GM23338 (cell line): ENCODE measurements around the gene SERPINB8. TPM values are rescaled to one million over a fixed set of nuclear protein-coding genes. Genes with fewer than 3 reads are reported as not detected.

ENCODE experiments used
- ATAC-seq: fragments of 200-7000 bp; cut with Tn5 transposase; 3 replicates; pipeline ENCODE4 v1.9.1; 2020
- DNase-seq: peaks from one replicate; pipeline ENCODE4 v3.0.0-alpha.2; 2015; ENCODE audit warnings: low spot score
- H2AFZ ChIP-seq: fragments of 200-600 bp; sonication (generic); 2 replicates; pipeline ENCODE4 v1.8.0; 2016; ENCODE audit warnings: antibody characterized with exemption, mild to moderate bottlenecking, moderate library complexity
- H3F3A ChIP-seq: fragments of 200-600 bp; sonication (generic); replicated peaks from 2 replicates; pipeline ENCODE4 v1.8.0; 2017; ENCODE audit warnings: antibody characterized with exemption, mixed run types, low read depth
- H3K27ac ChIP-seq: fragments of 200-600 bp; sonication (generic); 2 replicates; pipeline ENCODE4 v1.6.1; 2016; ENCODE audit warnings: low read depth
- H3K27me3 ChIP-seq: fragments of 200-600 bp; sonication (generic); 2 replicates; pipeline ENCODE4 v1.8.0; 2016; ENCODE audit warnings: mild to moderate bottlenecking, mixed run types, moderate library complexity; ENCODE audit not compliant: insufficient read depth
- H3K36me3 ChIP-seq: fragments of 200-600 bp; sonication (generic); 2 replicates; pipeline ENCODE4 v1.8.0; 2016; ENCODE audit warnings: mild to moderate bottlenecking; ENCODE audit not compliant: insufficient read depth
- H3K4me1 ChIP-seq: fragments of 200-600 bp; sonication (generic); 2 replicates; pipeline ENCODE4 v1.8.0; 2016; ENCODE audit warnings: mild to moderate bottlenecking, moderate library complexity; ENCODE audit not compliant: insufficient read depth
- H3K4me2 ChIP-seq: fragments of 200-600 bp; sonication (generic); 2 replicates; pipeline ENCODE4 v1.7.1; 2017; ENCODE audit warnings: mixed run types
- H3K4me3 ChIP-seq: fragments of 200-600 bp; sonication (generic); 2 replicates; pipeline ENCODE4 v1.6.1; 2016; ENCODE audit warnings: mixed run types
- H3K79me2 ChIP-seq: fragments of 200-600 bp; sonication (generic); replicated peaks from 2 replicates; pipeline ENCODE4 v1.8.0; 2017; ENCODE audit warnings: mild to moderate bottlenecking; ENCODE audit not compliant: insufficient read depth
- H3K9me2 ChIP-seq: fragments of 200-600 bp; sonication (generic); 2 replicates; pipeline ENCODE4 v1.8.0; 2017; ENCODE audit not compliant: insufficient read depth
- H4K20me1 ChIP-seq: fragments of 200-600 bp; sonication (generic); replicated peaks from 2 replicates; pipeline ENCODE4 v1.8.0; 2017; ENCODE audit warnings: mild to moderate bottlenecking; ENCODE audit not compliant: insufficient read depth
- H3K27ac Mint-ChIP-seq: 2 replicates; pipeline ENCODE4 v1.8.0; 2020; ENCODE audit warnings: inconsistent platforms, mild to moderate bottlenecking, moderate library complexity, mixed read lengths
- H3K27me3 Mint-ChIP-seq: 3 replicates; pipeline ENCODE4 v1.8.0; 2022; ENCODE audit warnings: low read depth, mild to moderate bottlenecking, moderate library complexity, mixed read lengths, inconsistent platforms; ENCODE audit not compliant: insufficient read depth, poor library complexity
- H3K36me3 Mint-ChIP-seq: 3 replicates; pipeline ENCODE4 v1.8.0; 2021; ENCODE audit warnings: low read depth, mild to moderate bottlenecking, inconsistent platforms, moderate library complexity, mixed read lengths
- H3K4me1 Mint-ChIP-seq: 3 replicates; pipeline ENCODE4 v1.8.0; 2020; ENCODE audit warnings: mild to moderate bottlenecking, inconsistent platforms, mixed read lengths
- H3K4me3 Mint-ChIP-seq: 3 replicates; pipeline ENCODE4 v1.8.0; 2021; ENCODE audit warnings: moderate library complexity, mild to moderate bottlenecking, inconsistent platforms, mixed read lengths
- H3K9me3 Mint-ChIP-seq: 3 replicates; pipeline ENCODE4 v1.8.0; 2020; ENCODE audit warnings: moderate library complexity, mild to moderate bottlenecking, inconsistent platforms, mixed read lengths
- NANOG ChIP-seq: IDR thresholded peaks from 2 replicates; pipeline ENCODE4 v1.6.1; 2016; ENCODE audit warnings: antibody characterized with exemption, borderline replicate concordance
- ZNF114 ChIP-seq: fragments of 250-450 bp; sonication (Bioruptor Pico); IDR thresholded peaks from 2 replicates; pipeline ENCODE4 v1.5.0; 2020; ENCODE audit warnings: mild to moderate bottlenecking, moderate library complexity
- polyA plus RNA-seq: library from polyadenylated mRNA; unstranded; fragments of >200 nt; fragmentation: Nextera tagmentation; extraction: Ambion mirVana; gene quantifications from 2 replicates; pipeline ENCODE4 v1.2.1, GENCODE V29; 2016
- total RNA-seq: library from RNA; depleted of rRNA; stranded (reverse); fragments of >200 nt; shearing (Covaris generic); gene quantifications from 2 replicates; pipeline ENCODE4 v1.2.3, GENCODE V29; 2014
- TF ChIP-seq, protein P1 (sequence below), 2 experiments: fragments of 200-600 bp in 1 of 2; sonication (generic) in 1 of 2; conservative IDR thresholded peaks; 2 replicates each; pipeline versions ENCODE4 v1.5.1 to v1.6.1; 2016 to 2017; ENCODE audit warnings: antibody characterized with exemption in 2 of 2, low read depth in 2 of 2, mild to moderate bottlenecking in 2 of 2, moderate library complexity in 1 of 2
- TF ChIP-seq, protein P2 (sequence below): fragments of 250-450 bp; sonication (Bioruptor Pico); IDR thresholded peaks from 2 replicates; pipeline ENCODE4 v1.5.0; 2020; ENCODE audit warnings: mild to moderate bottlenecking, moderate library complexity

SERPINB8 gene
- total and polyA plus RNA-seq, 2 experiments from 2014 or later: 0.50 to 2.1 TPM

DNA sequence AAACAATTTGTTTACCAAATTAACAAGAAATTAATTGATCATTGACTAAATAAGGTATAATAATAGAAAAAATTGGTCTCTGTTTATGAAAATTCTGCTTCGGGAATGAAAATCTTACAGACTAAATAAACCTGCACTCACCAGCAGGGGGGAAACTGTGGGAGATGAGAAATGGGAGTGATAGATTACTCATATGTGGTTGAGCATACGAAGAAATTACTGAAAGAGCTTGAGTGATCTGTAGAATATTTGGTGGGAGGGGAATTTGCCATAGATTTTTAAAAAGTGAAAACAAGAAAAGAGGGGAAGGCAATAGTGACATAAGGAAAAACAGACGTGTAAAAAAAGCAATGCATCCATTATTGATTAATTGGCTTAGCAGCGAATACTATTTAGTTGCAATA, 18.6 kb upstream of the SERPINB8 start:
- no peak for TF ChIP-seq NANOG
- TF ChIP-seq, protein P1, sequence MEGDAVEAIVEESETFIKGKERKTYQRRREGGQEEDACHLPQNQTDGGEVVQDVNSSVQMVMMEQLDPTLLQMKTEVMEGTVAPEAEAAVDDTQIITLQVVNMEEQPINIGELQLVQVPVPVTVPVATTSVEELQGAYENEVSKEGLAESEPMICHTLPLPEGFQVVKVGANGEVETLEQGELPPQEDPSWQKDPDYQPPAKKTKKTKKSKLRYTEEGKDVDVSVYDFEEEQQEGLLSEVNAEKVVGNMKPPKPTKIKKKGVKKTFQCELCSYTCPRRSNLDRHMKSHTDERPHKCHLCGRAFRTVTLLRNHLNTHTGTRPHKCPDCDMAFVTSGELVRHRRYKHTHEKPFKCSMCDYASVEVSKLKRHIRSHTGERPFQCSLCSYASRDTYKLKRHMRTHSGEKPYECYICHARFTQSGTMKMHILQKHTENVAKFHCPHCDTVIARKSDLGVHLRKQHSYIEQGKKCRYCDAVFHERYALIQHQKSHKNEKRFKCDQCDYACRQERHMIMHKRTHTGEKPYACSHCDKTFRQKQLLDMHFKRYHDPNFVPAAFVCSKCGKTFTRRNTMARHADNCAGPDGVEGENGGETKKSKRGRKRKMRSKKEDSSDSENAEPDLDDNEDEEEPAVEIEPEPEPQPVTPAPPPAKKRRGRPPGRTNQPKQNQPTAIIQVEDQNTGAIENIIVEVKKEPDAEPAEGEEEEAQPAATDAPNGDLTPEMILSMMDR (conservative IDR thresholded peaks at IDR 0.05; ENCODE audit: low read depth in 2 of 2): 0 out of 4 replicates have a peak, but pooled peaks of 1 of the 2 experiments have one; percentile 13
- TF ChIP-seq ZNF114: no peak
- TF ChIP-seq, protein P2, sequence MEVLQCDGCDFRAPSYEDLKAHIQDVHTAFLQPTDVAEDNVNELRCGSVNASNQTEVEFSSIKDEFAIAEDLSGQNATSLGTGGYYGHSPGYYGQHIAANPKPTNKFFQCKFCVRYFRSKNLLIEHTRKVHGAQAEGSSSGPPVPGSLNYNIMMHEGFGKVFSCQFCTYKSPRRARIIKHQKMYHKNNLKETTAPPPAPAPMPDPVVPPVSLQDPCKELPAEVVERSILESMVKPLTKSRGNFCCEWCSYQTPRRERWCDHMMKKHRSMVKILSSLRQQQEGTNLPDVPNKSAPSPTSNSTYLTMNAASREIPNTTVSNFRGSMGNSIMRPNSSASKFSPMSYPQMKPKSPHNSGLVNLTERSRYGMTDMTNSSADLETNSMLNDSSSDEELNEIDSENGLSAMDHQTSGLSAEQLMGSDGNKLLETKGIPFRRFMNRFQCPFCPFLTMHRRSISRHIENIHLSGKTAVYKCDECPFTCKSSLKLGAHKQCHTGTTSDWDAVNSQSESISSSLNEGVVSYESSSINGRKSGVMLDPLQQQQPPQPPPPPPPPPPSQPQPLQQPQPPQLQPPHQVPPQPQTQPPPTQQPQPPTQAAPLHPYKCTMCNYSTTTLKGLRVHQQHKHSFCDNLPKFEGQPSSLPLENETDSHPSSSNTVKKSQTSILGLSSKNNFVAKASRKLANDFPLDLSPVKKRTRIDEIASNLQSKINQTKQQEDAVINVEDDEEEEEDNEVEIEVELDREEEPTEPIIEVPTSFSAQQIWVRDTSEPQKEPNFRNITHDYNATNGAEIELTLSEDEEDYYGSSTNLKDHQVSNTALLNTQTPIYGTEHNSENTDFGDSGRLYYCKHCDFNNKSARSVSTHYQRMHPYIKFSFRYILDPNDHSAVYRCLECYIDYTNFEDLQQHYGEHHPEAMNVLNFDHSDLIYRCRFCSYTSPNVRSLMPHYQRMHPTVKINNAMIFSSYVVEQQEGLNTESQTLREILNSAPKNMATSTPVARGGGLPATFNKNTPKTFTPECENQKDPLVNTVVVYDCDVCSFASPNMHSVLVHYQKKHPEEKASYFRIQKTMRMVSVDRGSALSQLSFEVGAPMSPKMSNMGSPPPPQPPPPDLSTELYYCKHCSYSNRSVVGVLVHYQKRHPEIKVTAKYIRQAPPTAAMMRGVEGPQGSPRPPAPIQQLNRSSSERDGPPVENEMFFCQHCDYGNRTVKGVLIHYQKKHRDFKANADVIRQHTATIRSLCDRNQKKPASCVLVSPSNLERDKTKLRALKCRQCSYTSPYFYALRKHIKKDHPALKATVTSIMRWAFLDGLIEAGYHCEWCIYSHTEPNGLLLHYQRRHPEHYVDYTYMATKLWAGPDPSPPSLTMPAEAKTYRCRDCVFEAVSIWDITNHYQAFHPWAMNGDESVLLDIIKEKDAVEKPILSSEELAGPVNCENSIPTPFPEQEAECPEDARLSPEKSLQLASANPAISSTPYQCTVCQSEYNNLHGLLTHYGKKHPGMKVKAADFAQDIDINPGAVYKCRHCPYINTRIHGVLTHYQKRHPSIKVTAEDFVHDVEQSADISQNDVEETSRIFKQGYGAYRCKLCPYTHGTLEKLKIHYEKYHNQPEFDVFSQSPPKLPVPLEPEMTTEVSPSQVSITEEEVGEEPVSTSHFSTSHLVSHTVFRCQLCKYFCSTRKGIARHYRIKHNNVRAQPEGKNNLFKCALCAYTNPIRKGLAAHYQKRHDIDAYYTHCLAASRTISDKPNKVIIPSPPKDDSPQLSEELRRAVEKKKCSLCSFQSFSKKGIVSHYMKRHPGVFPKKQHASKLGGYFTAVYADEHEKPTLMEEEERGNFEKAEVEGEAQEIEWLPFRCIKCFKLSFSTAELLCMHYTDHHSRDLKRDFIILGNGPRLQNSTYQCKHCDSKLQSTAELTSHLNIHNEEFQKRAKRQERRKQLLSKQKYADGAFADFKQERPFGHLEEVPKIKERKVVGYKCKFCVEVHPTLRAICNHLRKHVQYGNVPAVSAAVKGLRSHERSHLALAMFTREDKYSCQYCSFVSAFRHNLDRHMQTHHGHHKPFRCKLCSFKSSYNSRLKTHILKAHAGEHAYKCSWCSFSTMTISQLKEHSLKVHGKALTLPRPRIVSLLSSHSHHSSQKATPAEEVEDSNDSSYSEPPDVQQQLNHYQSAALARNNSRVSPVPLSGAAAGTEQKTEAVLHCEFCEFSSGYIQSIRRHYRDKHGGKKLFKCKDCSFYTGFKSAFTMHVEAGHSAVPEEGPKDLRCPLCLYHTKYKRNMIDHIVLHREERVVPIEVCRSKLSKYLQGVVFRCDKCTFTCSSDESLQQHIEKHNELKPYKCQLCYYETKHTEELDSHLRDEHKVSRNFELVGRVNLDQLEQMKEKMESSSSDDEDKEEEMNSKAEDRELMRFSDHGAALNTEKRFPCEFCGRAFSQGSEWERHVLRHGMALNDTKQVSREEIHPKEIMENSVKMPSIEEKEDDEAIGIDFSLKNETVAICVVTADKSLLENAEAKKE (CRISPR knock-in tag): no peak
- Mint-ChIP-seq H3K27me3 (peaks cover 5% of the 10 kb centered on the region), H3K9me3 (no peaks in the 10 kb centered on the region), H3K27ac (no peak overlapping the region), H3K4me3 (no peak overlapping the region), H3K4me1 (peaks cover 13% of the 10 kb centered on the region), H3K36me3 (no peaks in the 10 kb centered on the region)
- H3K79me2 ChIP-seq: no peaks in the 10 kb centered on the region
- no peak overlapping the region for H3K27ac ChIP-seq
- H3K4me3 ChIP-seq: no peak overlapping the region
- no peak overlapping the region for H2AFZ ChIP-seq
- peaks cover 14% of the 10 kb centered on the region; the same call in 1 of the 2 replicates for H3K27me3 ChIP-seq
- H3K4me2 ChIP-seq: no peak overlapping the region
- H3K4me1 ChIP-seq: peaks cover 9% of the 10 kb centered on the region; the same call in 1 of the 2 replicates
- no peak for ATAC-seq
- no peaks in the 10 kb centered on the region for H3K9me2 ChIP-seq
- H3K36me3 ChIP-seq: no peaks in the 10 kb centered on the region
- DNase-seq: no peak
- no peaks in the 10 kb centered on the region for H4K20me1 ChIP-seq
- H3F3A ChIP-seq: 0 out of 2 replicates have a peak, but pooled peaks cover 7% of the 10 kb centered on the region
